AML-193 (cell line): ENCODE results near the gene FCER1G.

Experiments used
- DNase-seq, 2 experiments: peaks; one replicate each; lab custom pipeline; 2025; lab: John Stamatoyannopoulos, UW

FCER1G gene

GRCh38 chr1:161215076-161215475, at the start of gene FCER1G:
Gene FCER1G, plus strand, starts transcription at chr1:161215295. Its CDS starts 27 bp downstream, at chr1:161215322.
- no peak for DNase-seq

GRCh38 chr1:161165742-161166668, 49.1 kb upstream of the FCER1G start, which contains the start of gene PPOX:
Gene PPOX, plus strand, starts transcription at chr1:161166426. Its CDS starts 422 bp downstream, at chr1:161166848.
- DNase-seq: peak; percentile 96

- peak in 1 of 2 experiments; percentile 10 for DNase-seq
Measured at GRCh38 chr1:161166669-161167548, 48.2 kb upstream of the FCER1G start.

GRCh38 chr1:161168906-161169305, 46.2 kb upstream of the FCER1G start:
- no peak for DNase-seq

GRCh38 chr1:161171191-161171590, 43.9 kb upstream of the FCER1G start:
- no peak for DNase-seq

- DNase-seq: no peak
Measured at GRCh38 chr1:161171696-161172095, 43.4 kb upstream of the FCER1G start.

- DNase-seq: no peak
Measured at GRCh38 chr1:161172349-161172748, 42.7 kb upstream of the FCER1G start.

GRCh38 chr1:161172776-161173376, 42.2 kb upstream of the FCER1G start:
- DNase-seq: no peak

GRCh38 chr1:161173711-161174110, 41.4 kb upstream of the FCER1G start:
- no peak for DNase-seq

GRCh38 chr1:161174911-161175310, 40.2 kb upstream of the FCER1G start:
- DNase-seq: no peak

- no peak for DNase-seq
Measured at GRCh38 chr1:161175771-161176453, 39.2 kb upstream of the FCER1G start.

GRCh38 chr1:161176468-161177111, 38.5 kb upstream of the FCER1G start:
- DNase-seq: no peak

GRCh38 chr1:161177112-161177935, 37.8 kb upstream of the FCER1G start, which contains the start of gene B4GALT3:
Gene B4GALT3, minus strand, starts transcription at chr1:161177507. Its CDS starts 1,447 bp downstream, at chr1:161176060.
- DNase-seq: peak; percentile 46 to 63

- no peak for DNase-seq
Measured at GRCh38 chr1:161177936-161178244, 37.2 kb upstream of the FCER1G start.

GRCh38 chr1:161179698-161180097, 35.4 kb upstream of the FCER1G start:
- DNase-seq: no peak

GRCh38 chr1:161180639-161181038, 34.5 kb upstream of the FCER1G start:
- no peak for DNase-seq

GRCh38 chr1:161182214-161182613, 32.9 kb upstream of the FCER1G start:
- no peak for DNase-seq

GRCh38 chr1:161185282-161185682, 29.8 kb upstream of the FCER1G start:
- DNase-seq: peak; percentile 95 to 96

GRCh38 chr1:161185732-161186311, 29.3 kb upstream of the FCER1G start:
- peak; percentile 74 to 81 for DNase-seq

GRCh38 chr1:161187311-161187710, 27.8 kb upstream of the FCER1G start:
- no peak for DNase-seq
